Mucosa of descending colon (tissue), 3 donors: ENCODE data around the gene ANKS4B. TPM values are rescaled to one million over a fixed set of nuclear protein-coding genes. Genes with fewer than 3 reads are reported as not detected.

Source experiments
- ATAC-seq: fragments of 200-7000 bp; cut with Tn5 transposase; one replicate; pipeline ENCODE4 v1.9.1; 2020; ENCODE audit warnings: mild to moderate bottlenecking, moderate library complexity
- DNase-seq, 3 donors: peaks; one replicate each; pipeline ENCODE4 v3.0.0-alpha.2; 2020
- H3K36me3 ChIP-seq: fragments of 200-600 bp; one replicate; pipeline ENCODE4 v1.8.0; 2021; ENCODE audit warnings: low read depth, mild to moderate bottlenecking
- H3K4me1 ChIP-seq: fragments of 200-600 bp; one replicate; pipeline ENCODE4 v1.8.0; 2021; ENCODE audit warnings: low read depth, mild to moderate bottlenecking
- H3K4me3 ChIP-seq: fragments of 200-600 bp; one replicate; pipeline ENCODE4 v1.8.0; 2021; ENCODE audit warnings: mild to moderate bottlenecking
- H3K9me3 ChIP-seq: fragments of 200-600 bp; one replicate; pipeline ENCODE4 v1.8.0; 2021; ENCODE audit warnings: mild to moderate bottlenecking
- CTCF ChIP-seq: fragments of 200-600 bp; IDR thresholded peaks from one replicate; pipeline ENCODE4 v1.8.0; 2022; ENCODE audit warnings: antibody characterized with exemption, mild to moderate bottlenecking
- intact Hi-C, 2 donors: fragments of 100-400 bp; cut with DNase I in 1 of 2; cut with micrococcal nuclease in 1 of 2; formaldehyde crosslinking; loops; one replicate each; pipeline versions ENCODE4 v1.11.0 to v1.11.1; 2022; cut with DNase I, micrococcal nuclease
- total RNA-seq, 3 donors: library from RNA; stranded (reverse); fragmentation: NEBNext Ultra II Directional in 2 of 3; extraction: Animal tissue kit (Norgen Biotek cat#: 25700) in 2 of 3; gene quantifications; one replicate each; pipeline versions ENCODE4 v1.2.1 to v1.2.4, GENCODE V29; 2021 to 2023
- donor health status: DM: no; HTN: no; CAD: no; lungs with moderate emphysema.
- donor health status: DM: no; HTN: no; CAD: no.
- donor health status: DM: no; HTN: yes; CAD: no.

The ANKS4B gene
- total RNA-seq, 3 donors from 2014 or later = 20.9 to 55.3 (median 46.2) TPM

GRCh38 chr16:21218153-21218552 is 15.3 kb upstream of the ANKS4B start:
- DNase-seq = no peak
- no peak for ATAC-seq
- TF ChIP-seq CTCF = no peak

GRCh38 chr16:21219551-21219950 is 13.9 kb upstream of the ANKS4B start:
- ATAC-seq = no peak
- intact Hi-C loops = no loop called here
- TF ChIP-seq CTCF = no peak
- Histone ChIP-seq H3K4me1 (peaks cover 10% of the 10 kb centered on the region), H3K36me3 (no peaks in the 10 kb centered on the region), H3K9me3 (no peaks in the 10 kb centered on the region), H3K4me3 (no peak overlapping the region)
- no peak for DNase-seq

More at GRCh38 chr16:21218153-21218552, 15.3 kb upstream of the ANKS4B start:
- no peaks in the 10 kb centered on the region for H3K9me3 ChIP-seq
- peaks cover 10% of the 10 kb centered on the region for H3K4me1 ChIP-seq
- intact Hi-C loops = no loop called here
- H3K4me3 ChIP-seq = no peak overlapping the region
- no peaks in the 10 kb centered on the region for H3K36me3 ChIP-seq

GRCh38 chr16:21222495-21223337 is 10.8 kb upstream of the ANKS4B start:
- peaks cover 10% of the 10 kb centered on the region for H3K4me1 ChIP-seq
- H3K36me3 ChIP-seq = no peaks in the 10 kb centered on the region
- intact Hi-C loops = no loop called here
- no peak overlapping the region for H3K4me3 ChIP-seq
- ATAC-seq (peak; percentile 86), DNase-seq (peak in 1 of 3 donors; percentile 43)
- no peaks in the 10 kb centered on the region for H3K9me3 ChIP-seq
- no peak for TF ChIP-seq CTCF

- no peaks in the 10 kb centered on the region for H3K9me3 ChIP-seq
- intact Hi-C loops = no loop called here
- no peak overlapping the region for H3K4me3 ChIP-seq
- peak in 1 of 3 donors; percentile 52 for DNase-seq
- no peaks in the 10 kb centered on the region for H3K36me3 ChIP-seq
- TF ChIP-seq CTCF = no peak
- peak; percentile 49 for ATAC-seq
- H3K4me1 ChIP-seq = peaks cover 10% of the 10 kb centered on the region
These were observed 9.7 kb upstream of the ANKS4B start for GRCh38 chr16:21223787-21224186.

GRCh38 chr16:21224800-21225199 is 8.7 kb upstream of the ANKS4B start:
- Histone ChIP-seq H3K4me3 (no peak overlapping the region), H3K9me3 (no peaks in the 10 kb centered on the region), H3K4me1 (peaks cover 10% of the 10 kb centered on the region), H3K36me3 (no peaks in the 10 kb centered on the region)
- TF ChIP-seq CTCF = no peak
- DNase-seq (no peak), ATAC-seq (no peak)
- intact Hi-C loops = no loop called here
